ENCODE measurements around the gene GNAL. TPM values are rescaled to one million over a fixed set of nuclear protein-coding genes. Genes with fewer than 3 reads are reported as not detected.

The GNAL gene
- total and polyA plus RNA-seq, 3 donors from 2014 or later: 11.6 to 12.8 (median 12.1) TPM

DNA sequence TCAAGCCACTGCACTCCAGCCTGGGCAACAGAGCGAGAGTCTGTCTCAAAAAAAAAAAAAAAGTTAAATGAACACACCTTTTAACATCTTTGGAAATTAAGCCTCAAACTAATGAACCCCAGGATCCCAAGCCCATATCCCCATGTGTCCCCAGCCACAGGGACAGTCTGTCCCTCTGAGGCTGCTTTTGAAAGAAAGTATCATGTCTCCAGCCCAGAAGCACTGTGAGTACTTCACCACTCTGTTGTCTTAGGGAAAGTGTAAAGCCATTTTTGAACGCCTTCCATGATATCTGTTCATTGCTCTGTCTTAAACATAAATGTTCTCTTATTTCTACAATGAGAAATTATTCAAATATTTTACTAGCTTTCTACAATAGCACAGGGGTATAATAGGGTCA lies 110.0 kb downstream of the GNAL start:
- Histone ChIP-seq H3K27me3 (no peaks in the 10 kb centered on the region), H3K9me3 (no peaks in the 10 kb centered on the region), H3K4me3 (no peak overlapping the region), H3K27ac (no peak overlapping the region), H3K36me3 (ENCODE audit: low read depth, missing control alignments) (no peaks in the 10 kb centered on the region), H3K4me1 (no peaks in the 10 kb centered on the region)
- TF ChIP-seq, protein P1, sequence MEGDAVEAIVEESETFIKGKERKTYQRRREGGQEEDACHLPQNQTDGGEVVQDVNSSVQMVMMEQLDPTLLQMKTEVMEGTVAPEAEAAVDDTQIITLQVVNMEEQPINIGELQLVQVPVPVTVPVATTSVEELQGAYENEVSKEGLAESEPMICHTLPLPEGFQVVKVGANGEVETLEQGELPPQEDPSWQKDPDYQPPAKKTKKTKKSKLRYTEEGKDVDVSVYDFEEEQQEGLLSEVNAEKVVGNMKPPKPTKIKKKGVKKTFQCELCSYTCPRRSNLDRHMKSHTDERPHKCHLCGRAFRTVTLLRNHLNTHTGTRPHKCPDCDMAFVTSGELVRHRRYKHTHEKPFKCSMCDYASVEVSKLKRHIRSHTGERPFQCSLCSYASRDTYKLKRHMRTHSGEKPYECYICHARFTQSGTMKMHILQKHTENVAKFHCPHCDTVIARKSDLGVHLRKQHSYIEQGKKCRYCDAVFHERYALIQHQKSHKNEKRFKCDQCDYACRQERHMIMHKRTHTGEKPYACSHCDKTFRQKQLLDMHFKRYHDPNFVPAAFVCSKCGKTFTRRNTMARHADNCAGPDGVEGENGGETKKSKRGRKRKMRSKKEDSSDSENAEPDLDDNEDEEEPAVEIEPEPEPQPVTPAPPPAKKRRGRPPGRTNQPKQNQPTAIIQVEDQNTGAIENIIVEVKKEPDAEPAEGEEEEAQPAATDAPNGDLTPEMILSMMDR (IDR thresholded peaks at IDR 0.05): no peak
- no peak for TF ChIP-seq POLR2A (IDR thresholded peaks at IDR 0.05)
- intact Hi-C loops (cut with DNase I; ENCODE audit: low total_unique reads): no loop called here
- DNase-seq: no peak
- 77 to 83% methylated on average over 2 of the region's 2 CpGs for WGBS, 2 donors

DNA sequence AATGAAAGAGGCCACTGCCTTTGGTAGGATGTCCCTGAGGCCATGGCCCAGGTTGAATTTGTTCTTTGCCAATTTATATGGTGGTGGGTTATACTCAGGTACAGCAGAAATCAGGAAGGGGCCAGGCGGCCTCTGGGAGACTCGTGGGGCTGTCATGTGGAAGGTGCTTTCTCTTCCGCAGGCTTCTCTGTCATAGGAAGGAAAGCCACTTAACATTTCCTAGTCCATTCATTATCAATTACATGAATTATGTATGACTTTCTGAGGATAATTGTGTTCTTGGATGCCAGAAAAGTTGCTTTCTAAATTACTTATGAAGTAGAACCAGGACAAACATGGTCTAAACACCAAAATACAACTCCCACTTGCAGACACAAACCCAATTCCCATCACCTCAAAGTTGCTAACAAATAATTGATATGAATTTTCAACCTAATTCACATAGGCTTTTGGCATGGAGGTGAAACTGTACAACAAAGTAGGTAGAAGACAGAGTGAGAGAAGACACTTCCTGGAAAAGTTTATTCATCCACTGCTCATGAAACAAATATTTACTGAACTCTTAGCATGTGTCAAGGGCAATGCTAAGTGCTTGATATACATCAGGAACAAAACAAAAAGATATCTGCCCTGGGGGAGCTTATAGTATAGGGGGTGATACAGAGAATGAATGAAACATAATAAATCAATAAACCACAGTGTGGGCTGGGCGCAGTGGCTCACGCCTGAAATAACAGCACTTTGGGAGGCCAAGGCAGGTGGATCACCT lies 111.7 kb downstream of the GNAL start:
- no peak overlapping the region for H3K27ac ChIP-seq
- no peak overlapping the region for H3K4me3 ChIP-seq
- no peaks in the 10 kb centered on the region for H3K36me3 ChIP-seq (ENCODE audit: low read depth, missing control alignments)
- no peak for TF ChIP-seq POLR2A (IDR thresholded peaks at IDR 0.05)
- TF ChIP-seq, protein P1 (IDR thresholded peaks at IDR 0.05): no peak
- intact Hi-C loops (cut with DNase I; ENCODE audit: low total_unique reads): no loop called here
- H3K27me3 ChIP-seq: no peaks in the 10 kb centered on the region
- no peaks in the 10 kb centered on the region for H3K4me1 ChIP-seq
- WGBS, 2 donors: 89 to 91% methylated on average over 5 of the region's 5 CpGs
- no peak for DNase-seq
- no peaks in the 10 kb centered on the region for H3K9me3 ChIP-seq

DNA sequence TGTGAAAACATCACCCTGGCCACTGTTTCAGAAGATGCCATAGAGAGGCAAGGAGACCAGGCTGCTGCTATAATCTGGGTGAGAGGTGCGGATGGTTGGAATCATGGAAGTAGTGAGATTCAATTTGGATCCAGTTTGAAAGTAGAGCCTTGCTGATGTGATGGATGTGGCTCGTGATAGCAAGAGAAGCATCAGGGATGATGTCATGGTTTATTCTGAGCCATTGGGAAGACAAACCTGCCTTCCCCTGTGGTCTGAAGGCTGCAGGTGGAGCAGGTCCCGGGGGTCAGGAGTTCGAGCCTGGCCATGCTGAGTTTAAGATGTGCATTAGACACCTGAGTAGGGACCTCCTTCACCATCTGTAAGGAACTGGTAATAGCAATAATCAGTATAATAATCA lies 112.5 kb downstream of the GNAL start:
- 88 to 94% methylated on average over 4 of the region's 4 CpGs for WGBS, 2 donors
- intact Hi-C loops (cut with DNase I; ENCODE audit: low total_unique reads): no loop called here
- no peak overlapping the region for H3K27ac ChIP-seq

DNA sequence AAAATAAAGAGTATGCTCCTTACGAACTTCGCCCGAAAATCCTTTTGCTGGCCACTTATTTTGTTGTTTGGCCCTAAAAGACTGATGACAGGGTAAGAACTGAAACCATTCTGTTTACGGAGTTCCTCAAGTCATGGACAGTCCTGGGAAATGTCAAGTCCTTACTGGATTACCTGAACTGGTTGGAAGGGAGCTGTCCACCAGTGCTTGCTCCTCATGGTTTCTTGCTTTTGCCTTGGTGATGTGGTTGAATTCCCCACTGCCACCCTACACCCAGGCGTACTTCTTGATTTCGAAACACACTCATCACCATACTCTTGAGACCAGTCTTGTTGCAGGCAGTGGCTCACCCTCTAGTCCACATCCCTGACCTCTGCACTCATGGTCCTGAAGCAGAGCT lies 113.1 kb downstream of the GNAL start:
- intact Hi-C loops (cut with DNase I; ENCODE audit: low total_unique reads): no loop called here
- H3K4me1 ChIP-seq: no peaks in the 10 kb centered on the region
- WGBS, 2 donors: 95% methylated on average over 6 of the region's 6 CpGs

More for the DNA sequence above, 112.5 kb downstream of the GNAL start:
- Histone ChIP-seq H3K9me3 (no peaks in the 10 kb centered on the region), H3K36me3 (ENCODE audit: low read depth, missing control alignments) (no peaks in the 10 kb centered on the region), H3K27me3 (no peaks in the 10 kb centered on the region), H3K4me1 (no peaks in the 10 kb centered on the region), H3K4me3 (no peak overlapping the region)
- TF ChIP-seq, protein P1 (IDR thresholded peaks at IDR 0.05): no peak
- TF ChIP-seq POLR2A (IDR thresholded peaks at IDR 0.05): no peak
- no peak for DNase-seq

More for the DNA sequence above, 113.1 kb downstream of the GNAL start:
- H3K36me3 ChIP-seq (ENCODE audit: low read depth, missing control alignments): no peaks in the 10 kb centered on the region
- no peak overlapping the region for H3K4me3 ChIP-seq
- DNase-seq: no peak
- H3K27me3 ChIP-seq: no peaks in the 10 kb centered on the region
- H3K27ac ChIP-seq: no peak overlapping the region
- no peaks in the 10 kb centered on the region for H3K9me3 ChIP-seq
- TF ChIP-seq, protein P1 (IDR thresholded peaks at IDR 0.05): no peak
- no peak for TF ChIP-seq POLR2A (IDR thresholded peaks at IDR 0.05)

Data from testis (tissue), 3 donors.